ENCODE results near the gene KIF3B.

GRCh38 chr20:32287231-32287638 is 9.8 kb downstream of the KIF3B start:
- TF ChIP-seq CTCF (IDR thresholded peaks at IDR 0.05; ENCODE audit: low read length) (no peak), EZH2 (optimal IDR thresholded peaks at IDR 0.05; ENCODE audit: low read depth, low read length) (no peak)
